ENCODE results near the gene ASB5. TPM values are rescaled to one million over a fixed set of nuclear protein-coding genes. Genes with fewer than 3 reads are reported as not detected.
"Not testable (repeated sequence)": the region's sequence is repeated elsewhere in the genome, so short reads cannot be mapped to it uniquely, and the experiment has no call there.

ASB5 gene
- total RNA-seq, 1 experiment from 2014 or later = 4.2 TPM

GRCh38 chr4:176242764-176243347 is 26.2 kb downstream of the ASB5 start:
- in situ Hi-C loops (cut with HindIII; ENCODE audit: low pct_unique_long_range_greater_than_20kb, low sequenced_read_pairs) = no loop called here
- no peak for DNase-seq (ENCODE audit: low read depth, low spot score)

- in situ Hi-C loops (cut with HindIII; ENCODE audit: low pct_unique_long_range_greater_than_20kb, low sequenced_read_pairs) = no loop called here
Observed at GRCh38 chr4:176241703-176242102, 27.3 kb downstream of the ASB5 start.

GRCh38 chr4:176238826-176239225 is 30.2 kb downstream of the ASB5 start:
- DNase-seq (ENCODE audit: low read depth, low spot score) = no peak
- in situ Hi-C loops (cut with HindIII; ENCODE audit: low pct_unique_long_range_greater_than_20kb, low sequenced_read_pairs) = no loop called here

More at GRCh38 chr4:176241703-176242102, 27.3 kb downstream of the ASB5 start:
- peak; percentile 64 for DNase-seq (ENCODE audit: low read depth, low spot score)

GRCh38 chr4:176238157-176238610 is 30.8 kb downstream of the ASB5 start:
- in situ Hi-C loops (cut with HindIII; ENCODE audit: low pct_unique_long_range_greater_than_20kb, low sequenced_read_pairs) = no loop called here
- DNase-seq (ENCODE audit: low read depth, low spot score) = peak; percentile 51

GRCh38 chr4:176236946-176237345 is 32.1 kb downstream of the ASB5 start:
- no peak for DNase-seq (ENCODE audit: low read depth, low spot score)
- in situ Hi-C loops (cut with HindIII; ENCODE audit: low pct_unique_long_range_greater_than_20kb, low sequenced_read_pairs) = no loop called here

GRCh38 chr4:176230836-176231235 is 38.2 kb downstream of the ASB5 start:
- in situ Hi-C loops (cut with HindIII; ENCODE audit: low pct_unique_long_range_greater_than_20kb, low sequenced_read_pairs) = no loop called here
- DNase-seq (ENCODE audit: low read depth, low spot score) = no peak

GRCh38 chr4:176229645-176230044 is 39.4 kb downstream of the ASB5 start:
- no peak for DNase-seq (ENCODE audit: low read depth, low spot score)
- in situ Hi-C loops (cut with HindIII; ENCODE audit: low pct_unique_long_range_greater_than_20kb, low sequenced_read_pairs) = no loop called here

- in situ Hi-C loops (cut with HindIII; ENCODE audit: low pct_unique_long_range_greater_than_20kb, low sequenced_read_pairs) = no loop called here
- DNase-seq (ENCODE audit: low read depth, low spot score) = no peak
Observed at GRCh38 chr4:176226736-176227135, 42.3 kb downstream of the ASB5 start.

GRCh38 chr4:176223561-176223960 is 45.5 kb downstream of the ASB5 start:
- in situ Hi-C loops (cut with HindIII; ENCODE audit: low pct_unique_long_range_greater_than_20kb, low sequenced_read_pairs) = no loop called here
- no peak for DNase-seq (ENCODE audit: low read depth, low spot score)

GRCh38 chr4:176222149-176222548 is 46.9 kb downstream of the ASB5 start:
- in situ Hi-C loops (cut with HindIII; ENCODE audit: low pct_unique_long_range_greater_than_20kb, low sequenced_read_pairs) = no loop called here

GRCh38 chr4:176217510-176217909 is 51.5 kb downstream of the ASB5 start:
- in situ Hi-C loops (cut with HindIII; ENCODE audit: low pct_unique_long_range_greater_than_20kb, low sequenced_read_pairs) = no loop called here
- no peak for DNase-seq (ENCODE audit: low read depth, low spot score)

More at GRCh38 chr4:176222149-176222548, 46.9 kb downstream of the ASB5 start:
- DNase-seq (ENCODE audit: low read depth, low spot score) = no peak

GRCh38 chr4:176212351-176212750 is 56.7 kb downstream of the ASB5 start:
- DNase-seq (ENCODE audit: low read depth, low spot score); in situ Hi-C loops (cut with HindIII; ENCODE audit: low pct_unique_long_range_greater_than_20kb, low sequenced_read_pairs): not testable (repeated sequence)

GRCh38 chr4:176210579-176211296 is 58.3 kb downstream of the ASB5 start:
- in situ Hi-C loops (cut with HindIII; ENCODE audit: low pct_unique_long_range_greater_than_20kb, low sequenced_read_pairs) = no loop called here
- no peak for DNase-seq (ENCODE audit: low read depth, low spot score)

- in situ Hi-C loops (cut with HindIII; ENCODE audit: low pct_unique_long_range_greater_than_20kb, low sequenced_read_pairs) = no loop called here
- DNase-seq (ENCODE audit: low read depth, low spot score) = peak; percentile 88
Observed at GRCh38 chr4:176210101-176210500, 58.9 kb downstream of the ASB5 start.

GRCh38 chr4:176209535-176209934 is 59.5 kb downstream of the ASB5 start:
- DNase-seq (ENCODE audit: low read depth, low spot score) = no peak
- in situ Hi-C loops (cut with HindIII; ENCODE audit: low pct_unique_long_range_greater_than_20kb, low sequenced_read_pairs) = no loop called here

- DNase-seq (ENCODE audit: low read depth, low spot score) = no peak
- in situ Hi-C loops (cut with HindIII; ENCODE audit: low pct_unique_long_range_greater_than_20kb, low sequenced_read_pairs) = no loop called here
Observed at GRCh38 chr4:176207839-176208238, 61.2 kb downstream of the ASB5 start.

GRCh38 chr4:176205299-176205698 is 63.7 kb downstream of the ASB5 start:
- in situ Hi-C loops (cut with HindIII; ENCODE audit: low pct_unique_long_range_greater_than_20kb, low sequenced_read_pairs) = no loop called here
- no peak for DNase-seq (ENCODE audit: low read depth, low spot score)

- in situ Hi-C loops (cut with HindIII; ENCODE audit: low pct_unique_long_range_greater_than_20kb, low sequenced_read_pairs) = no loop called here
Observed at GRCh38 chr4:176198316-176198903, 70.6 kb downstream of the ASB5 start.

More at GRCh38 chr4:176198316-176198903, 70.6 kb downstream of the ASB5 start:
- no peak for DNase-seq (ENCODE audit: low read depth, low spot score)

Data from SK-MEL-5 (cell line).